ENCODE measurements around the gene COL5A1. TPM values are rescaled to one million over a fixed set of nuclear protein-coding genes. Genes with fewer than 3 reads are reported as not detected.

The COL5A1 gene
- total RNA-seq, 5 donors from 2014 or later (not counting 1 experiment from before 2014, with no cell fraction given), result 0.18 to 2.3 (median 1.7) TPM

- Mint-ChIP-seq H3K27ac (no peak overlapping the region), H3K4me3 (no peak overlapping the region), H3K27me3 (peaks cover 0 to 2% of the 10 kb centered on the region in 2 donors), H3K9me3 (no peaks in the 10 kb centered on the region), H3K36me3 (no peaks in the 10 kb centered on the region), H3K4me1 (no peaks in the 10 kb centered on the region)
- ATAC-seq (replicated peaks in 1 of 4) (no peak), DNase-seq (no peak)
- ChIA-PET POLR2A (interaction anchor here in 1 of 2 donors (0.5 kb wide), 1 partner anchor 198 kb away, joined by 3 read pairs; no protein-coding TSS in a partner anchor), CTCF (no interaction called here)
- H3K4me1 ChIP-seq (ENCODE audit: control insufficient read depth in 1 of 2, extremely low read depth in 1 of 2, insufficient read depth in 2 of 2, low read length in 2 of 2), result no peaks in the 10 kb centered on the region
- WGBS (ENCODE audit: insufficient coverage), result 95% methylated on average over 10 of the region's 12 CpGs
- no peaks in the 10 kb centered on the region for H3K27me3 ChIP-seq (replicated peaks in 1 of 2; ENCODE audit: control insufficient read depth in 2 of 2, extremely low read depth in 1 of 2, insufficient read depth in 2 of 2, low read length in 1 of 2)
- H3K9me3 ChIP-seq, result no peaks in the 10 kb centered on the region
- no peaks in the 10 kb centered on the region for H3K36me3 ChIP-seq (ENCODE audit: control insufficient read depth in 2 of 2, extremely low read depth in 1 of 2, insufficient read depth in 1 of 2, low read length in 1 of 2)
- no peak overlapping the region for H3K27ac ChIP-seq (ENCODE audit: low read length)
- no peak overlapping the region for H3K4me3 ChIP-seq (ENCODE audit: control insufficient read depth in 1 of 2, extremely low read depth in 1 of 2, low read length in 1 of 2)
Measured at GRCh38 chr9:134827993-134828392, 186.4 kb downstream of the COL5A1 start.

GRCh38 chr9:134828892-134829291 is 187.3 kb downstream of the COL5A1 start:
- H3K27ac ChIP-seq (ENCODE audit: low read length), result no peak overlapping the region
- POLR2A ChIA-PET, result no interaction called here
- no peaks in the 10 kb centered on the region for H3K27me3 Mint-ChIP-seq
- H3K27me3 ChIP-seq (replicated peaks in 1 of 2; ENCODE audit: control insufficient read depth in 2 of 2, extremely low read depth in 1 of 2, insufficient read depth in 2 of 2, low read length in 1 of 2), result no peaks in the 10 kb centered on the region
- WGBS (ENCODE audit: insufficient coverage), result 96% methylated on average over 6 of the region's 11 CpGs
- no peak overlapping the region for H3K27ac Mint-ChIP-seq
- ATAC-seq (replicated peaks in 1 of 4) (no peak), DNase-seq (no peak)
- H3K36me3 ChIP-seq (ENCODE audit: control insufficient read depth in 2 of 2, extremely low read depth in 1 of 2, insufficient read depth in 1 of 2, low read length in 1 of 2), result no peaks in the 10 kb centered on the region
- H3K4me1 Mint-ChIP-seq, result no peaks in the 10 kb centered on the region
- H3K9me3 ChIP-seq, result no peaks in the 10 kb centered on the region
- H3K9me3 Mint-ChIP-seq, result no peaks in the 10 kb centered on the region
- CTCF ChIA-PET, result no interaction called here
- no peaks in the 10 kb centered on the region for H3K4me1 ChIP-seq (ENCODE audit: control insufficient read depth in 1 of 2, extremely low read depth in 1 of 2, insufficient read depth in 2 of 2, low read length in 2 of 2)
- no peak overlapping the region for H3K4me3 ChIP-seq (ENCODE audit: control insufficient read depth in 1 of 2, extremely low read depth in 1 of 2, low read length in 1 of 2)
- no peak overlapping the region for H3K4me3 Mint-ChIP-seq
- H3K36me3 Mint-ChIP-seq, result no peaks in the 10 kb centered on the region

GRCh38 chr9:134829356-134829937 is 187.8 kb downstream of the COL5A1 start:
- ATAC-seq (replicated peaks in 1 of 4), result no peak
- Histone ChIP-seq H3K27me3 (replicated peaks in 1 of 2; ENCODE audit: control insufficient read depth in 2 of 2, extremely low read depth in 1 of 2, insufficient read depth in 2 of 2, low read length in 1 of 2) (no peaks in the 10 kb centered on the region), H3K9me3 (no peaks in the 10 kb centered on the region), H3K4me1 (ENCODE audit: control insufficient read depth in 1 of 2, extremely low read depth in 1 of 2, insufficient read depth in 2 of 2, low read length in 2 of 2) (no peaks in the 10 kb centered on the region), H3K36me3 (ENCODE audit: control insufficient read depth in 2 of 2, extremely low read depth in 1 of 2, insufficient read depth in 1 of 2, low read length in 1 of 2) (no peaks in the 10 kb centered on the region), H3K27ac (ENCODE audit: low read length) (no peak overlapping the region), H3K4me3 (ENCODE audit: control insufficient read depth in 1 of 2, extremely low read depth in 1 of 2, low read length in 1 of 2) (no peak overlapping the region)
- no peak overlapping the region for H3K27ac Mint-ChIP-seq
- 89% methylated on average over 27 of the region's 35 CpGs for WGBS (ENCODE audit: insufficient coverage)
- H3K36me3 Mint-ChIP-seq, result no peaks in the 10 kb centered on the region
- no peaks in the 10 kb centered on the region for H3K4me1 Mint-ChIP-seq
- ChIA-PET POLR2A (no interaction called here), CTCF (no interaction called here)
- H3K9me3 Mint-ChIP-seq, result no peaks in the 10 kb centered on the region
- no peak for DNase-seq
- no peaks in the 10 kb centered on the region for H3K27me3 Mint-ChIP-seq
- H3K4me3 Mint-ChIP-seq, result no peak overlapping the region

- H3K9me3 ChIP-seq, result no peaks in the 10 kb centered on the region
- Mint-ChIP-seq H3K9me3 (no peaks in the 10 kb centered on the region), H3K4me1 (no peaks in the 10 kb centered on the region), H3K4me3 (no peak overlapping the region), H3K36me3 (no peaks in the 10 kb centered on the region), H3K27ac (no peak overlapping the region), H3K27me3 (no peaks in the 10 kb centered on the region)
- POLR2A ChIA-PET, result no interaction called here
- no peaks in the 10 kb centered on the region for H3K36me3 ChIP-seq (ENCODE audit: control insufficient read depth in 2 of 2, extremely low read depth in 1 of 2, insufficient read depth in 1 of 2, low read length in 1 of 2)
- ATAC-seq (replicated peaks in 1 of 4) (no peak), DNase-seq (no peak)
- no peaks in the 10 kb centered on the region for H3K4me1 ChIP-seq (ENCODE audit: control insufficient read depth in 1 of 2, extremely low read depth in 1 of 2, insufficient read depth in 2 of 2, low read length in 2 of 2)
- no peaks in the 10 kb centered on the region for H3K27me3 ChIP-seq (replicated peaks in 1 of 2; ENCODE audit: control insufficient read depth in 2 of 2, extremely low read depth in 1 of 2, insufficient read depth in 2 of 2, low read length in 1 of 2)
- H3K4me3 ChIP-seq (ENCODE audit: control insufficient read depth in 1 of 2, extremely low read depth in 1 of 2, low read length in 1 of 2), result no peak overlapping the region
- CTCF ChIA-PET, result no interaction called here
- H3K27ac ChIP-seq (ENCODE audit: low read length), result no peak overlapping the region
- 84% methylated on average over 19 of the region's 19 CpGs for whole genome bisulfite sequencing (ENCODE audit: insufficient coverage)
Measured at GRCh38 chr9:134830126-134830525, 188.5 kb downstream of the COL5A1 start.

- Mint-ChIP-seq H3K4me1 (no peaks in the 10 kb centered on the region), H3K27me3 (no peaks in the 10 kb centered on the region), H3K4me3 (no peak overlapping the region), H3K9me3 (no peaks in the 10 kb centered on the region), H3K27ac (no peak overlapping the region), H3K36me3 (no peaks in the 10 kb centered on the region)
- ChIA-PET POLR2A (no interaction called here), CTCF (no interaction called here)
- no peak for DNase-seq
- H3K4me3 ChIP-seq (ENCODE audit: control insufficient read depth in 1 of 2, extremely low read depth in 1 of 2, low read length in 1 of 2), result no peak overlapping the region
- H3K36me3 ChIP-seq (ENCODE audit: control insufficient read depth in 2 of 2, extremely low read depth in 1 of 2, insufficient read depth in 1 of 2, low read length in 1 of 2), result no peaks in the 10 kb centered on the region
- H3K9me3 ChIP-seq, result no peaks in the 10 kb centered on the region
- no peaks in the 10 kb centered on the region for H3K4me1 ChIP-seq (ENCODE audit: control insufficient read depth in 1 of 2, extremely low read depth in 1 of 2, insufficient read depth in 2 of 2, low read length in 2 of 2)
- 73% methylated on average over 11 of the region's 21 CpGs for WGBS (ENCODE audit: insufficient coverage)
- no peaks in the 10 kb centered on the region for H3K27me3 ChIP-seq (replicated peaks in 1 of 2; ENCODE audit: control insufficient read depth in 2 of 2, extremely low read depth in 1 of 2, insufficient read depth in 2 of 2, low read length in 1 of 2)
- ATAC-seq (replicated peaks in 1 of 4), result no peak
- no peak overlapping the region for H3K27ac ChIP-seq (ENCODE audit: low read length)
Measured at GRCh38 chr9:134830926-134831720, 189.5 kb downstream of the COL5A1 start.

- Mint-ChIP-seq H3K9me3 (no peaks in the 10 kb centered on the region), H3K27ac (no peak overlapping the region), H3K4me3 (no peak overlapping the region), H3K36me3 (no peaks in the 10 kb centered on the region), H3K27me3 (no peaks in the 10 kb centered on the region), H3K4me1 (no peaks in the 10 kb centered on the region)
- CTCF ChIA-PET, result no interaction called here
- H3K27me3 ChIP-seq (replicated peaks in 1 of 2; ENCODE audit: control insufficient read depth in 2 of 2, extremely low read depth in 1 of 2, insufficient read depth in 2 of 2, low read length in 1 of 2), result no peaks in the 10 kb centered on the region
- DNase-seq (no peak), ATAC-seq (replicated peaks in 1 of 4) (no peak)
- 91% methylated on average over 19 of the region's 19 CpGs for WGBS (ENCODE audit: insufficient coverage)
- H3K27ac ChIP-seq (ENCODE audit: low read length), result no peak overlapping the region
- POLR2A ChIA-PET, result no interaction called here
- H3K9me3 ChIP-seq, result no peaks in the 10 kb centered on the region
- no peak overlapping the region for H3K4me3 ChIP-seq (ENCODE audit: control insufficient read depth in 1 of 2, extremely low read depth in 1 of 2, low read length in 1 of 2)
- H3K36me3 ChIP-seq (ENCODE audit: control insufficient read depth in 2 of 2, extremely low read depth in 1 of 2, insufficient read depth in 1 of 2, low read length in 1 of 2), result no peaks in the 10 kb centered on the region
- no peaks in the 10 kb centered on the region for H3K4me1 ChIP-seq (ENCODE audit: control insufficient read depth in 1 of 2, extremely low read depth in 1 of 2, insufficient read depth in 2 of 2, low read length in 2 of 2)
Measured at GRCh38 chr9:134832471-134832870, 190.9 kb downstream of the COL5A1 start.

All from T-cell (primary cell).